Measurements from ENCODE around the gene SORT1. TPM values are rescaled to one million over a fixed set of nuclear protein-coding genes. Genes with fewer than 3 reads are reported as not detected.

Gene SORT1
- total and polyA plus RNA-seq, 2 of the 4 experiments (the other 2 are of a cell fraction), result 15.8 to 16.7 TPM

DNA sequence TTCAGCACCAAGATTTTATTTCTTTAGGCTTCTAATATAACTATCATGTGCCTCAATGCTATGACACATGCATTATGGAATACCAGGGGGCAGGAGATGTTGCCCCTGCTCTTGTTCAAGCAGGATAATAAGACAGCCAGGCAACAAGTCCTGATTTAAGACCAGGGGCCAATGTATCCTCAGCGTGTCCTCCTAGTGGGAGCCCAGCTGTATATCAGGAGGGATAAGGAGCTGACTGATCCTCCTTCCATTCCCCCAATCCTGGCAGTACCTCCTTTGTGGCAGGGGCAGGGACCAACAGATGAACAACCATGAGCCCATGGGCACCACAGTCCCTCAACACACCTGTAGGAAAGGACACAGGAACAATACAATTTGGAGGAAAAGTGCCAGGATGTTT is 29.3 kb downstream of the SORT1 start:
- H3K27ac ChIP-seq (ENCODE audit: insufficient read depth, low read length), result peak overlapping the region; percentile 66; the same call in 1 of the 2 replicates
- POLR2A ChIA-PET (ENCODE audit: unreplicated experiment), result no interaction called here
- BruUV-seq (replicated peaks), result no TSS peak

More for the DNA sequence above, 29.3 kb downstream of the SORT1 start:
- Histone ChIP-seq H3K18ac (ENCODE audit: low read depth, low read length) (peak overlapping the region; percentile 92; the same call in 1 of the 2 replicates), H3K9me3 (ENCODE audit: control insufficient read depth, insufficient read depth, low read length) (no peaks in the 10 kb centered on the region), H4K91ac (ENCODE audit: insufficient read depth, low read depth, low read length) (peak overlapping the region; percentile 78), H4K5ac (ENCODE audit: low read depth, low read length) (peak overlapping the region; percentile 81; the same call in 1 of the 2 replicates), H2AK5ac (ENCODE audit: low read depth, low read length) (peak overlapping the region; percentile 97), H2BK20ac (ENCODE audit: low read depth, low read length) (peak overlapping the region; percentile 93), H3K9me1 (ENCODE audit: insufficient read depth, low read length) (peaks cover 19% of the 10 kb centered on the region), H3K9ac (ENCODE audit: low read depth, low read length) (no peak overlapping the region), H2AFZ (replicated peaks; ENCODE audit: low read length, poor library complexity) (peak overlapping the region; percentile 18), H2BK15ac (ENCODE audit: low read depth, low read length) (peak overlapping the region; percentile 71), H3K4me3 (ENCODE audit: insufficient read depth, low read depth, low read length) (no peak overlapping the region), H3K56ac (ENCODE audit: extremely low read depth, insufficient read depth, low read length) (no peak overlapping the region), H3K4me2 (ENCODE audit: low read depth, low read length) (no peak overlapping the region), H3K23ac (ENCODE audit: low read depth, low read length) (peak overlapping the region; percentile 79), H3K27me3 (ENCODE audit: control insufficient read depth, insufficient read depth, low read length) (no peaks in the 10 kb centered on the region), H2BK120ac (ENCODE audit: low read depth, low read length) (peak overlapping the region; percentile 91), H3K14ac (replicated peaks; ENCODE audit: low read depth, low read length) (peak overlapping the region; percentile 86), H4K8ac (ENCODE audit: low read depth in 2 of 2, low read length in 2 of 2) (peak overlapping the region; percentile 55 to 87; a peak in 3 of 4 replicates), H2AK9ac (replicated peaks; ENCODE audit: low read depth, low read length, poor library complexity) (no peak overlapping the region), H3K36me3 (ENCODE audit: control insufficient read depth, insufficient read depth, low read length) (peaks cover 11% of the 10 kb centered on the region), H4K20me1 (ENCODE audit: insufficient read depth, low read length) (no peaks in the 10 kb centered on the region), H3K4me1 (ENCODE audit: control insufficient read depth, insufficient read depth, low read length) (peaks cover 25% of the 10 kb centered on the region), H3K79me1 (ENCODE audit: low read depth in 1 of 2, low read length in 2 of 2) (peaks cover 15 to 67% of the 10 kb centered on the region in 2 experiments), H3K4ac (ENCODE audit: low read depth, low read length) (peak overlapping the region; percentile 95), H2BK5ac (ENCODE audit: low read depth, low read length, poor library complexity, severe bottlenecking) (peak overlapping the region; percentile 98)
- in situ Hi-C loops (cut with MboI; ENCODE audit: low sequenced_read_pairs), result no loop called here
- DNase-seq (no peak), ATAC-seq (ENCODE audit: low read depth) (no peak)
- TF ChIP-seq MXI1 (IDR thresholded peaks at IDR 0.05; ENCODE audit: borderline replicate concordance, low read depth, low read length) (no peak), RCOR1 (IDR thresholded peaks at IDR 0.05; ENCODE audit: insufficient replicate concordance, low read length) (no peak), ELK1 (IDR thresholded peaks at IDR 0.05; ENCODE audit: borderline replicate concordance, low read depth, low read length) (no peak), NFE2L2 (IDR thresholded peaks at IDR 0.05; ENCODE audit: low read depth, low read length) (no peak), BHLHE40 (IDR thresholded peaks at IDR 0.05; ENCODE audit: low read depth, low read length) (no peak), USF2 (IDR thresholded peaks at IDR 0.05; ENCODE audit: low read depth, low read length) (no peak), RAD21 (IDR thresholded peaks at IDR 0.05; ENCODE audit: low read length) (no peak)
- TF ChIP-seq, protein P1, sequence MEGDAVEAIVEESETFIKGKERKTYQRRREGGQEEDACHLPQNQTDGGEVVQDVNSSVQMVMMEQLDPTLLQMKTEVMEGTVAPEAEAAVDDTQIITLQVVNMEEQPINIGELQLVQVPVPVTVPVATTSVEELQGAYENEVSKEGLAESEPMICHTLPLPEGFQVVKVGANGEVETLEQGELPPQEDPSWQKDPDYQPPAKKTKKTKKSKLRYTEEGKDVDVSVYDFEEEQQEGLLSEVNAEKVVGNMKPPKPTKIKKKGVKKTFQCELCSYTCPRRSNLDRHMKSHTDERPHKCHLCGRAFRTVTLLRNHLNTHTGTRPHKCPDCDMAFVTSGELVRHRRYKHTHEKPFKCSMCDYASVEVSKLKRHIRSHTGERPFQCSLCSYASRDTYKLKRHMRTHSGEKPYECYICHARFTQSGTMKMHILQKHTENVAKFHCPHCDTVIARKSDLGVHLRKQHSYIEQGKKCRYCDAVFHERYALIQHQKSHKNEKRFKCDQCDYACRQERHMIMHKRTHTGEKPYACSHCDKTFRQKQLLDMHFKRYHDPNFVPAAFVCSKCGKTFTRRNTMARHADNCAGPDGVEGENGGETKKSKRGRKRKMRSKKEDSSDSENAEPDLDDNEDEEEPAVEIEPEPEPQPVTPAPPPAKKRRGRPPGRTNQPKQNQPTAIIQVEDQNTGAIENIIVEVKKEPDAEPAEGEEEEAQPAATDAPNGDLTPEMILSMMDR (conservative IDR thresholded peaks at IDR 0.05; ENCODE audit: low read depth, low read length), result no peak
- intact Hi-C loops (cut with micrococcal nuclease), result no loop called here
- dilution Hi-C loops (cut with HindIII; ENCODE audit: low sequenced_read_pairs, unreplicated experiment), result no loop called here
- WGBS, 2 experiments (ENCODE audit: extremely low coverage in 2 of 2, insufficient read length in 1 of 2), result no CpG with 5 or more reads among the region's 1 CpG
- CTCF ChIA-PET, result no interaction called here
